NCI-H774 (cell line): ENCODE measurements around the gene ZSCAN26.

ENCODE experiments used
- DNase-seq: peaks from one replicate; lab custom pipeline; 2025; lab: John Stamatoyannopoulos, UW

The ZSCAN26 gene

DNA sequence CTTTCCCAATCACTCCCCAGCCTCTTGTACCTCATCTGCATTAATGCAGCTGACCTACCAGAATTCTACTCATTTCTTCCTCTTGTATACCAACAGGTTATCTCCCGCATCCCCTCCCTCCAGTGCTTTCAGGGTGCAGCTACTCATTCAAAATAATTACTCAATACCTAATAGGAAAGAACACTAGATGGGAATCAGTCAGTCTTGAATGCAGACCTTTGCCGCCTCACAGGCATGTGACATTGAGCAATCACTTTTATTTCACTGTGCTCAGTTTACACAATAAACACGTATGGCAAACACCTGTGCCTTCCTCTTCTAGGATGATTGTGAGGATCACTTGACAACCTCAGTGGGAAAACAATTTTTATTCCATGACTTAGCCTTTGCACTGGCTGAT is 55.7 kb downstream of the ZSCAN26 start:
- no peak for DNase-seq

GRCh38 chr6:28323813-28324424 is 57.0 kb downstream of the ZSCAN26 start:
- DNase-seq = no peak

GRCh38 chr6:28326371-28326948 is 59.5 kb downstream of the ZSCAN26 start:
- no peak for DNase-seq
